ENCODE measurements around the gene CACNA1B.
"Not testable (repeated sequence)": the region's sequence is repeated elsewhere in the genome, so short reads cannot be mapped to it uniquely, and the experiment has no call there.

CACNA1B gene

DNA sequence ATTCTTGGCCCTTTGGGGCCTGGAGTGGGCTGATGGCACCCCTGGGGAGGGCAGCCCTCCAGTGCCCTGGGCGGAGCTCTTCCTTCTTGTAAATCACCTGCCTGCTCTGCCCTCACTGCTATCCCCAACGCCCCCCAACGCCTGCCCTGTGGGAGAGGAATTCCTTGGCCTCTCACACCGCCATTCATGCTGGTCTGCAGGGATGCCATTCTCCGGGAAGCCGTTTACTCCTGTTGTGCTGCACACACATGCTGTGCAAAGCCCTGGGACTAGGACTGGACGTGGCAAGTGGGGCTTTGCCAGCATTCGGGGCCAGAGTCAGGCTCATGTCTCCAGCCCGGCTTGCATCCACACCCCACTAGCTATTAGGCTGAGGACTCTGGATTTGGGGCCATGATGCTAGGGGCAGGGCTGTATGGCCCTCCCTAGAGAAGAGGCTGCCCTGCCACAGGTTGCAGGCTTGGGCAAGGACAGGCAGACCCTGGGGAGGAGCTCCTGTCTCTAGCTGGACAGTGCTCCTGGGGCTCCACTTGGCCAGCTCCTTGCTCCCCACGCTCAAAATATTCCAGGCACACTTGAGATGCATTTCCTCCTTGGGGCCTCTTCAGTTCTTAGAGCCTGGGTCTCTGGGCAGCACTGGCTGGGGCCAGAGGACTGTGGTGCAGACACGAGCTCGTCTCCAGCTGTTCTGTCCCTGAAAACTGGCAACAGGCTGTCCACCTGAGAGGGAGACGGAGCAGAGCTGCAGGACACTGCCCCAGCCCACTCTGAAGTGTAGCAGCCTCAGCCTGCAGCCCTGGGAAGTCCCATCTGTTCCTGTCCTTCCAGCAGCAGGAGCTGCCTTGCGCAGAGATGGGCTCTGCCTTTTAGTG lies 226.9 kb downstream of the CACNA1B start:
- DNase-seq = no peak

DNA sequence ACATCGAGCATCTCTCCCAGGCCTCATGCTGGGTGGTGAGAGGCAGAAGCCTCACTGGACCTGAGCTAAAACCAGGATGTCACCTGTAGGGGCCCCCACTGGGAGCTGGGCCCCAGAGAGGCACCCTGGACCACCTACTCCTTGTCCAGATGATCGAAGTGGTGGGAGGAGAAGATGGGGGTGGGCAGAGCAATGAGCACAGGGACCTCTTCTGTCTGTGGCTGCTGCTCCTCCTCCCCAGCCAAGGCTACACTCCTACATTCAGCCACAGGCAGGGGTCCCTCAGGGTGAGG lies 227.5 kb downstream of the CACNA1B start:
- no peak for DNase-seq

DNA sequence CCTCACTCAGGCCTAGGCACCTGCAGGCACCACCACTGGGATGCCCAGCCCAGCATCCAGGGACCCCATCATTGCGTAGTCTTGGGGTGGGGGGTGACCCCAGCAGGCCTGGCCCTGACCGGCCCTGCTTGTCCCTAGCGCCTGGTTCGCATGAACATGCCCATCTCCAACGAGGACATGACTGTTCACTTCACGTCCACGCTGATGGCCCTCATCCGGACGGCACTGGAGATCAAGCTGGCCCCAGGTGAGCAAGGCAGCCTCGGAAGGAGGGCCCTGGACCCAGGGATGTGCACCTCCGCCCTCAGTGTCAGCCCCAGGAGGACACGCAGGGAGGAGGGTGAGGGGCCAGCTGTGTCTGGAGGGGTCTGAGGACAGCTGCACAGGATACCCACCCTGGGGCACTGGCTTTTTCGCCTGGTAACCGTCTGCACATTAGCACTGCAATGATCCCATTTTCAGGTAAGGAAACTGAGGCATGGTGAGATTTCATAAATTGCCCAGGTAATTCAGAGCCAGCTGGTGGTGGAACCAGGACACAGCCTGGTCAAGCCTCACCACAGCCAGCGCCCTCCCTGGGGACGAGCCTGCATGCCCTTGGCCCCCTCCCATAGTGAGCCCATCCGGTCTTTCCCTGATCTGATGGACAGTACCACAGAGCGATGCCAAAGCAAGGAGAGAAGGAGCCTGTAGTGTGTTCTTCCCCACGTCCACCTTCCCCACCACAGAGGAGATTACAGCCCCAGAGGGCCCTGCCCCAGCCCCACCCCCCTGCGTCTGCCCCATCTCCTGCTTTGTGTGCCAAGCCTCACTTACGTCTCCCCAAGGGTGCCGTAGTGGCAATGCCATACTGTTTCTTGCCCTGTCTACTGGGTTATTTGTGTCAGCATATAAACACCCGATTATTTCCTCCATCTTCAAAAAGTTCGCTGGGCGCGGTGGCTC lies 228.3 kb downstream of the CACNA1B start:
- no peak for DNase-seq

DNA sequence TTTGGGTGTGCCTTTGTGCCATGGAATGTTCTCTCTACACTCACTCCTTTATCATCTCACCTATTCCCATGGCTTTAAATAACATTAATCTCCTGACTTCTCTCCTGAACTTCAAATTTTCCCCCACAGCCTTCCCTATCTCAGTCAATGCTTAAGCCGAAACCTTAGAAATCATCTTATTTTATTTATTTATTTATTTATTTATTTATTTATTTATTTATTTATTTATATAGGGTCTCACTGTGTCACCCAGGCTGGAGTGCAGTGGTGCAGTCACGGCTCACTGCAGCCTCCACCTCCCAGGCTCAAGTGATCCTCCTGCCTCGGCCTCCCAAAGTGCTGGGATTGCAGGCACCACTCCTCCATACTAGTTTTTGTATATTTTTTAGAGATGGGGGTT lies 229.5 kb downstream of the CACNA1B start:
- not testable (repeated sequence) for DNase-seq

DNA sequence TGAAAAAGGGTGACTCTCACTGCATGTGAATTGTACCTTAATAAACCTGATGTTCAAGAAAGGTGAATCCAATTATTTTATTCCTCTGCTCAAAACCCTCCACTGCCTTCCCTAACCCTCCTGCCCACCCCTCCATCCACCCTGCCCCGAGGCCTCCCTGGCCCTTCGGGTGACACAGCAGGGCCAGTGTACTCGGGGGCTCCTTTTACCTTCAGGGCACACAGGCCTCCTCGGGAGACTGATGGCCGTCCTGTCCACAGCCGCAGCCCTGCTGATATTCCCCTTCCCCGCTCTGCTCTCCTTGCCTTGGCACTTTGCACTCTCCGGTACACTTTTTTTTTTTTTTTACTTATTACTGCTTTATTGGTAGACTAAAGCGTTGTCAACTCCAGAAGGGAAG lies 234.0 kb downstream of the CACNA1B start:
- no peak for DNase-seq

DNA sequence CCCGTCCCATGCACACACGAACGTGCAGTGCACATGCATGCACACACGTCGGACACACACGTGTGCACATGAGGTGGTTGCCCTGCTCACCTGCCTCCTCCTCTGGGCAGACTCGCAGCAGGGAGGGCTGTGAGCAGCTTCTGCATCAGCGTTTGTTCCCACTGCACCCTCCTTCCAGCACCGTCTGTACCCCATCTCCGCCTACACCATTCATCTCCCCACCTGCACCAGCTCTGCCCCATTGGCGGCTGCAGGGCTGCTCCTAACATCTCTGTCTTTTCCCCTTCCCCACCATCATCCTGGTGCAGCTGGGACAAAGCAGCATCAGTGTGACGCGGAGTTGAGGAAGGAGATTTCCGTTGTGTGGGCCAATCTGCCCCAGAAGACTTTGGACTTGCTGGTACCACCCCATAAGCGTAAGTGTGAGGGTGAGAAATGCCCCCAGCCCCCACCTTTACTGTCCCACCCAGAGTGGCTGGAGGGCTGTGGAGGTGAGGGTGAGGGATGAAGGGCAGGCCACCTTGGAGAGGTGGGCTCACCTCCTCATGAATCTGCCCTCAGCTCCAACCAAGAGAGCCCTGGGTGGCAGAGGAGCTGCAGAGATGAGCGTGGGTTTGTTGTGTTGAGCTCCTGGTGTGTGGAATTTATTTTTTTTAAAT lies 234.6 kb downstream of the CACNA1B start:
- no peak for DNase-seq

DNA sequence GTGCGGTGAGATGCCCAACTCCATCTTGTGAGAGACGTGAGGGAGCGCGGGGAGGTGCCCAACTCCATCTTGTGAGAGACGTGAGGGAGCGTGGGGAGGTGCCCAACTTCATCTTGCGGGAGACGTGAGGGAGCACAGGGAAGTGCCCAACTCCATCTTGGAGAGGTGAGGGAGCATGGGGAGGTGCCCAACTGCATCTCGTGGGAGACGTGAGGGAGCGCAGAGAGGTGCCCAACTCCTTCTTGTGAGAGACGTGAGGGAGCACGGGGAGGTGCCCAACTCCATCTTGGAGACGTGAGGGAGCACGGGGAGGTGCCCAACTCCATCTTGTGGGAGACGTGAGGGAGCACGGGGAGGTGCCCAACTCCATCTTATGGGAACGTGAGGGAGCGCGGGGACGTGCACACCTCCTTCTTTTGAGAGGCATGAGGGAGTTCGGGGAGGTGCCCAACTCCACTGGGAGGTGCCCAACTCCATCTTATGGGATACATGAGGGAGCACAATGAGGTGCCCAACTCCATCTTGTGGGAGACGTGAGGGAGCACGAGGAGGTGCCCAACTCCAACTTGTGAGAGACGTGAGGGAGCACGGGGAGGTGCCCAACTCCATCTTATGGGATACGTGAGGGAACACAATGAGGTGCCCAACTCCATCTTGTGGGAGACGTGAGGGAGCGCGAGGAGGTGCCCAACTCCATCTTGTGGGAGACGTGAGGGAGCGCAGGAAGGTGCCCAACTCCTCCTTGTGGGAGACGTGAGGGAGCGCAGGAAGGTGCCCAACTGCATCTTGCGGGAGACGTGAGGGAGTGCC lies 235.4 kb downstream of the CACNA1B start:
- DNase-seq = no peak

DNA sequence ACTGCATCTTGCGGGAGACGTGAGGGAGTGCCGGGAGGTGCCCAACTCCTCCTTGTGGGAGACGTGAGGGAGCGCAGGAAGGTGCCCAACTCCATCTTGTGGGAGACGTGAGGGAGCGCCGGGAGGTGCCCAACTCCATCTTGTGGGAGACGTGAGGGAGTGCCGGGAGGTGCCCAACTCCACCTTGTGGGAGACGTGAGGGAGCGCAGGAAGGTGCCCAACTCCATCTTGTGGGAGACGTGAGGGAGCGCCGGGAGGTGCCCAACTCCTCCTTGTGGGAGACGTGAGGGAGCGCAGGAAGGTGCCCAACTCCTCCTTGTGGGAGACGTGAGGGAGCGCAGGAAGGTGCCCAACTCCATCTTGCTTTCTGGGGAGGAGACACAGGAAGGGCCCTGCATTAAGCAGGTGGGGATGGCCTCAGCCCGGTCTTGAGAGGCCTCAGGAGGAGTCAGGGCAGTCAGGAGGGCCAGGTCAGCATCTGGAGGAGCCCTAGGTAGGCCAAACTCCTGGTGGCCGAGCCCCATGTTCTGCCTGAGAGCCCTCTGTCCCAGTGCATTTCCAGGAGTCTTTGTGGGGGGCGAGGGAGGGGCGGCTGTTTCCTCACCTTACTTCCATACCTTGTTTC lies 236.2 kb downstream of the CACNA1B start:
- DNase-seq = not testable (repeated sequence)

DNA sequence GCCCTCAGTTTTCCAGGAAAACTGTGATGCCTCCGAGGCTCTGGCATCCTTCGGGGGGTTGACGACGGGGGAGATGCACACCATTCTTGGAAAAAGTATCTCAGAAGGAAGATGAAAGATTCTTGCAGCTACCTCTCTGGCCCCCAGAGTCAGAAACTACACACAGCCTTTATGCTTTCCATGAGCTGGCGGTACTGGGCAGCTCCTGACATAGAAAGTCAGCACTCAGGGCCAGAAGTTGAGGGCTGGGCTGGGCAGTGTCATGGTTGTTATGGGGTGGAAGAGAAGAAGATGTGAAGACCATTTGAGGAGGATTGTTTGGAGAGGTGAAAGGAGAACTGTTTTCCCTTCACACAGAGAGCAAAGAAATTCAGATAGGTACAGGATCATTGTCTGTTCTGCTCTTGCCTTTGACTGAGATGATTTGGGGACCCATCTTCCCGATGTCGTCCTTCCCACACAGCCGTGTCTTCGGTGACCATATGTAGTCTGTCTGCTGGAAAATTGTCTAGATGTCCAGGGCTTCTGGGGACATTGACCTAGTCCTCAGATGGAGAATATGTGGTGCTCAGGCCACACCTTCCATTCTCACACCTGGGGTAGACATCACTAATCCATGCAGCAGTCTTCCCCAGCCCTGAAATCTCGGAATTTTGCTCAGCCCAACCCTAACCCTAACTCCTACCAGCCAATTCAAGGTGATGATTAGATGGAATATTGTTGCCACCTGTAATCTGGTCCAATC lies 237.1 kb downstream of the CACNA1B start:
- DNase-seq = no peak

DNA sequence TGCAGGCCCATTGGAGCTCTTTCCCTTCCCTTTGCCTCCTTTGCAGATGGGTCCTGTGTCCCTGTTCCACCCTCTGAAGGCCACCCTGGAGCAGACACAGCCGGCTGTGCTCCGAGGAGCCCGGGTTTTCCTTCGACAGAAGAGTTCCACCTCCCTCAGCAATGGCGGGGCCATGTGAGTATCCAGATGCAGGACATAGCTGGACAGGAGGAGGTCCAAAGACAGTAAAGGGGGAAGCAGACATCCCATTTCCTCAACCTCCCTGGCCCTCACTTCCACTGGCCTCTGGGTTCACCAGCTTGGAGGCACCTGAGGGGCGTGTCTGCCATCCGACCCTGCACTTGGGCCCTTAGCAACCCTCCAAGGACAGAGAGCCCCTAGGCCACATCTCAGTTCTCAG lies 237.9 kb downstream of the CACNA1B start:
- no peak for DNase-seq

DNA sequence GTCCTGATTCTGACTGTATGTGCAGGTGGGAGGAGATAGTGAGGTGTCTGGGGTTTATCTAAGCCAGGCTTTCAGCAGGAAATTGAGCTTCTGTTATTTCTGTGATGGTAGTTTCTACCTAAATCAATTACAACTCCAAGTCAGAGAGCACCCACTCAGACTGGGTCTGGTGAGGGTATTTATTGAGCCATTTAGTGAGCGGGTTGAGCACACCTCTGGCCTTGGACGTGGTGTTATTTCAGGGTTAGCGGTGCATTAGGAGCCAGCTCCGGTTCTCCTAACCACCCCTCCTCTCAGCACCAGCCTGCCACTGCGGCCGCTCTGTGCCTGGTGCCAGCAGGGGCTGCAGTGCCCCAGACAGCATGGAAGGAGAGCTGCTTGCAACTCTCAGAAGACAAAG lies 238.9 kb downstream of the CACNA1B start:
- no peak for DNase-seq

DNA sequence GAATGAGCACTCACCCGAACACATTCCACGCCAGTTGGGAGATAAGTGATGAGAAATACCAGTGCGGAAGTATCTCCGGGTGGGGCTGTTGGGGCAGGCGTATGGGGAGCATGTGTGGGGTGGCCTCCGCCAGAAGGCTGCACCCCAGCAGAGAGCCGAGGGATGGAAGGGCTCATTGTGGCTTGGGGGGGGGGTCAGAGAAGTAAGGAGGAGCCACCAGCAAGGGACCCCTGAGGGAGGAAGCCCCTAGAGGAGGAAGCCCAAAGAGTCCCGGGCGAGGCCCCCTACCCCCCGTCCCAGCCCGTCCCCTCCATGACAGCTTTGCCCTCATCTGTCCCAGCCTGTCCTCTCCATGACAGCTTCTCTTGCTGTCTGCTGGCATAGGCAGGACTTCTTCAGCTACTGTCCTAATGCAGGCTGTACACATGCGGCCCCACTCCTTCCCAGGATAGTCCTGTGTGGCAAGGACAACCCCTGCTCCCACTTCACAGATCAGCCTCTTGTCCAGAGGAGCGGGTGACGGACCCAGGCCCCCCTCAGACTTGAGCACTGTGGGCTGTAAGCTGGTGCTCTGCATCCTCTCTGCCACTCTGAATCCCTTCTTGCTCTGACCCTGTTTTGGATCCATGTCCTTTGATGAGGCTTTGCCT lies 239.6 kb downstream of the CACNA1B start:
- DNase-seq = no peak

DNA sequence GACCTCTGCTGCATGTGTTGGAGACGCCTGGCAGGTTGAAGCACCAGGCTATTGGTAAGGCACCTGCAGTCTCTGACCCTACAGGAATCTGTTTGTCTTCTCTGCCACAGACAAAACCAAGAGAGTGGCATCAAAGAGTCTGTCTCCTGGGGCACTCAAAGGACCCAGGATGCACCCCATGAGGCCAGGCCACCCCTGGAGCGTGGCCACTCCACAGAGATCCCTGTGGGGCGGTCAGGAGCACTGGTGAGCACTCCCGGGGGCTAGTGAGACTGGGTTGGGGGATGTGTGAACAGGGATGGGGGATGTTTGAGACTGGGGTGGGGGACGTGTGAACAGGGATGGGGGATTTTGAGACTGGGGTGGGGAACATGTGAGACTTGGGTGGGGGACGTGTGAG lies 240.3 kb downstream of the CACNA1B start:
- no peak for DNase-seq

DNA sequence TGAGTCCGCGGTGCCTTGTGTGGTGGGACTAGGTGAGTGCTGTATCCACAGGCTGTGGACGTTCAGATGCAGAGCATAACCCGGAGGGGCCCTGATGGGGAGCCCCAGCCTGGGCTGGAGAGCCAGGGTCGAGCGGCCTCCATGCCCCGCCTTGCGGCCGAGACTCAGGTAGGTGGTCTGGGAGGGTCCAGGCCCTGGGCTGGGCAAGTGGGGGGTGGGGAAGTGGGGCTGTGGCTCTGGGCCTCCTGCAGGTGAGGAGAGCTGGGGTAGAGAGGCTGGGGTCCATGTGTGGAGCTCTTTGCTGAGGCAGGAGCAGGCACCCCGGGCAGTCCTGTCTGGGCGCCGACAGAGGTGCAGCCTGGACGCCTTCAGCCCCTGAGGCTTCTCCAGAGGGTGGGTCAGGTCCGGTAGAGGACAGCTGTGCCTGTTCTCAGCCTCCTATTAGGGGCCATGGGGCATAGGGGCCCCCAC lies 241.1 kb downstream of the CACNA1B start:
- no peak for DNase-seq

DNA sequence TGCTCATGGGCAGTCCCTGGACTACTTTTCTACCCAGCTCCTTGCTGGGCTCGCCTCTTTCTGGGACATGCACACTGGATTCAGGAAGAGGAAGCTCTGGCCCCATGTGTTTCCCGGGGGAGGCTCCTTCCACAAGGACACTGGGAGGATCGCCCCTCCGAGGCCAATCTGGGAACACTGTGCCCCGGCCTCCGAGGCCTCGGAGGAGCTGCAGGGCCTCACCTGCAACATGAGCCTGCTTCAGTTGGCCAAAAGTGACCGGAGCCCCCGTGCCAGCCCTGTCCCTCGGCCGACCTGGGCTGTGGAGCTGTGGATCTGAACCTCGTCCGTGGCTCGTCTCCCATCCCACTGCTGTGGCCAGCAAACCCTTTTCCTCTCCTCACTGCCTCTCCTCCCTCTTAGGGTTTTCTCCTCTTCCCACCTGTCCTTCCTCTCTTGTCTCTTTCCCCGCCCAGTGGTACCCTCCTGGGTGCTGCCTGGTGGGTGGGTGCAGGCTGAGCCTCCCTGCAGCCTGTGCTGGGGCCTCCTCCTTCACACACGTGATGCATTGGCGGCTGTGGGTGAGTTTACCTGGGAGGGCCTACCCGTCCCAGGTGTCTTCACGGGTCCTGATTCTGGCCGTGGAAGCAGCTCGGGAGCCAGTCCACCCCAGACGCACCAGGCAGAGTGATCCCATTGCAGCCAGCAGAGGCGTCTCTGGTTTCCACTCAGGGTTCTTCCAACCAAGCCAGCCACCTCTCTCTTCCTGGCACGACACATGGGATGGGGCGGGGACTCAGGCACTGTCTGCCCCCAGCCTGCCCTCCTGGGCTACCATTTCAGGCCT lies 241.8 kb downstream of the CACNA1B start:
- no peak for DNase-seq

DNA sequence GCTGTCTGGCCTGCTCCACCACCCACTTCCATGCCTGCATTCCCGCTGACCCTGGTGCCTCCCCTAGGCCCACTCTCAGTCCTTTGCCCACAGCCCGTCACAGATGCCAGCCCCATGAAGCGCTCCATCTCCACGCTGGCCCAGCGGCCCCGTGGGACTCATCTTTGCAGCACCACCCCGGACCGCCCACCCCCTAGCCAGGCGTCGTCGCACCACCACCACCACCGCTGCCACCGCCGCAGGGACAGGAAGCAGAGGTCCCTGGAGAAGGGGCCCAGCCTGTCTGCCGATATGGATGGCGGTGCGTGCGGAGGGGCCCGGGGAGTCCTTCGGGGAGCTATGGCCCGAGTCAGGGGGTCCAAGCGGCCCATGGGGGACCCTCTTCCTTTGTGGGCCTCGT lies 242.5 kb downstream of the CACNA1B start:
- no peak for DNase-seq

DNA sequence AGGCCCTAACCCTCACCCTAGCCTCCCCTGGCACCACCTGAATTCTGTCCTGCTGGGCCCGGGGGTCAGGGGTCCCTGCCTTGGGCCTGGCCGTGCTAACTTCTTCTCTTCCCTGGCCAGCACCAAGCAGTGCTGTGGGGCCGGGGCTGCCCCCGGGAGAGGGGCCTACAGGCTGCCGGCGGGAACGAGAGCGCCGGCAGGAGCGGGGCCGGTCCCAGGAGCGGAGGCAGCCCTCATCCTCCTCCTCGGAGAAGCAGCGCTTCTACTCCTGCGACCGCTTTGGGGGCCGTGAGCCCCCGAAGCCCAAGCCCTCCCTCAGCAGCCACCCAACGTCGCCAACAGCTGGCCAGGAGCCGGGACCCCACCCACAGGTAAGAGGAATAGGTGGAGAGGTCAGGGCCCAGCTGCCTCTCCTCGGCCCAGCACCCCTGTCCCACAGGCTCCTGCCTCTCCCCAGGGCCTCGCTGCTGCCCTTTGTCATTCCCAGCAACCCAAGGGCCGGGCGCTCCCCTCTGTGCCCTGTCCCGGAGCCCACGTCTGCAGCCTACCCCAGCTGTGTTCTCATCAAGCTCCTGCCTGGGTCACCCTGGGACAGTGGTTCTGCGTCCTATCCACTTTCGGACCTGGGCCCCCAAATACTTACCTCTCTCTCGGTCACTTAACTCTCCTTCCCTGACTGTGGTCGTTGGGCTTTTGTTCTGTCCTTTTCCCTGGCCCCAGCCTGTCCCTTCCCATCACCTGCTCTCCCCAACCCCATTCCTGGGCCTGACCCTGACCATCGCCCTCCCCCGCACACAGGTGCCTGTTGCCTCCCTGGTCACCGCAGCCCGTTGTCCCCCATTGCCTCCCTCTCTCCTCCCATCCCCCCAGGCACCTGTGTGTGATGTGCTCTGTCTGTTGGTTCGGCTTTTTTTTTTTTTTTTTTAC lies 243.2 kb downstream of the CACNA1B start:
- no peak for DNase-seq

DNA sequence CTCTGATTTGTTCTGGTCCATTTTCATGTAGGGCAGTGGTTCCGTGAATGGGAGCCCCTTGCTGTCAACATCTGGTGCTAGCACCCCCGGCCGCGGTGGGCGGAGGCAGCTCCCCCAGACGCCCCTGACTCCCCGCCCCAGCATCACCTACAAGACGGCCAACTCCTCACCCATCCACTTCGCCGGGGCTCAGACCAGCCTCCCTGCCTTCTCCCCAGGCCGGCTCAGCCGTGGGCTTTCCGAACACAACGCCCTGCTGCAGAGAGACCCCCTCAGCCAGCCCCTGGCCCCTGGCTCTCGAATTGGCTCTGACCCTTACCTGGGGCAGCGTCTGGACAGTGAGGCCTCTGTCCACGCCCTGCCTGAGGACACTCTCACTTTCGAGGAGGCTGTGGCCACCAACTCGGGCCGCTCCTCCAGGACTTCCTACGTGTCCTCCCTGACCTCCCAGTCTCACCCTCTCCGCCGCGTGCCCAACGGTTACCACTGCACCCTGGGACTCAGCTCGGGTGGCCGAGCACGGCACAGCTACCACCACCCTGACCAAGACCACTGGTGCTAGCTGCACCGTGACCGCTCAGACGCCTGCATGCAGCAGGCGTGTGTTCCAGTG lies 244.0 kb downstream of the CACNA1B start:
- no peak for DNase-seq

Data from NCI-H446 treated with DMSO at 0.1 percent for 48 hours (cell line).